Activated CD4-positive, alpha-beta T cell treated with anti-CD3 and anti-CD28 coated beads, Interleukin-2, amount 10 ng/mL, durations not matched to agents 7 days and 5 days (primary cell): ENCODE results near the gene MANSC1. TPM values are rescaled to one million over a fixed set of nuclear protein-coding genes. Genes with fewer than 3 reads are reported as not detected.

Source experiments
- CTCF ChIA-PET: fragments of 350-600 bp; sonication (Branson Sonifier 250); formaldehyde crosslinking; loops from one replicate; lab custom pipeline; 2021; ENCODE audit warnings: antibody characterized with exemption; lab: Charles Lee
- POLR2A ChIA-PET: fragments of 350-600 bp; sonication (Branson Sonifier 250); formaldehyde crosslinking; loops from one replicate; lab custom pipeline; 2021; ENCODE audit warnings: antibody characterized with exemption; lab: Charles Lee
- DNase-seq: peaks from one replicate; pipeline ENCODE4 v3.0.0-alpha.2; 2020
- H3K27ac Mint-ChIP-seq: one replicate; pipeline ENCODE4 v1.8.0; 2021; ENCODE audit warnings: mild to moderate bottlenecking, moderate library complexity, mixed read lengths
- H3K27me3 Mint-ChIP-seq: one replicate; pipeline ENCODE4 v1.8.0; 2021; ENCODE audit warnings: mixed read lengths
- H3K36me3 Mint-ChIP-seq: one replicate; pipeline ENCODE4 v1.8.0; 2021; ENCODE audit warnings: low read depth, mixed read lengths
- H3K4me1 Mint-ChIP-seq: one replicate; pipeline ENCODE4 v1.8.0; 2021; ENCODE audit warnings: mixed read lengths
- H3K4me3 Mint-ChIP-seq: one replicate; pipeline ENCODE4 v1.8.0; 2021; ENCODE audit warnings: mild to moderate bottlenecking, moderate library complexity, mixed read lengths
- H3K9me3 Mint-ChIP-seq: one replicate; pipeline ENCODE4 v1.8.0; 2021; ENCODE audit warnings: mixed read lengths
- total RNA-seq, 2 experiments: library from RNA; stranded (reverse); gene quantifications; one replicate each; pipeline ENCODE4 v1.2.3, GENCODE V29; 2021

The MANSC1 gene
- total RNA-seq, 2 experiments from 2014 or later = 0.25 to 0.27 TPM

- no peak overlapping the region for H3K4me3 Mint-ChIP-seq
Measured at GRCh38 chr12:12301122-12301521, 48.9 kb downstream of the MANSC1 start.

GRCh38 chr12:12297201-12297830, 52.7 kb downstream of the MANSC1 start:
- ChIA-PET CTCF (no interaction called here), POLR2A (no interaction called here)
- H3K36me3 Mint-ChIP-seq = no peaks in the 10 kb centered on the region
- H3K27ac Mint-ChIP-seq = no peak overlapping the region
- no peak overlapping the region for H3K4me3 Mint-ChIP-seq
- peaks cover 2% of the 10 kb centered on the region for H3K9me3 Mint-ChIP-seq
- DNase-seq = no peak
- no peaks in the 10 kb centered on the region for H3K4me1 Mint-ChIP-seq
- peaks cover 6% of the 10 kb centered on the region for H3K27me3 Mint-ChIP-seq

More at GRCh38 chr12:12301122-12301521, 48.9 kb downstream of the MANSC1 start:
- ChIA-PET CTCF (interaction anchor here (0.6 kb wide), 1 partner anchor 574 kb away, joined by 3 read pairs; no protein-coding TSS in a partner anchor), POLR2A (no interaction called here)
- Mint-ChIP-seq H3K9me3 (peaks cover 6% of the 10 kb centered on the region), H3K27me3 (peaks cover 10% of the 10 kb centered on the region), H3K27ac (no peak overlapping the region), H3K4me1 (no peaks in the 10 kb centered on the region), H3K36me3 (no peaks in the 10 kb centered on the region)
- no peak for DNase-seq

DNA sequence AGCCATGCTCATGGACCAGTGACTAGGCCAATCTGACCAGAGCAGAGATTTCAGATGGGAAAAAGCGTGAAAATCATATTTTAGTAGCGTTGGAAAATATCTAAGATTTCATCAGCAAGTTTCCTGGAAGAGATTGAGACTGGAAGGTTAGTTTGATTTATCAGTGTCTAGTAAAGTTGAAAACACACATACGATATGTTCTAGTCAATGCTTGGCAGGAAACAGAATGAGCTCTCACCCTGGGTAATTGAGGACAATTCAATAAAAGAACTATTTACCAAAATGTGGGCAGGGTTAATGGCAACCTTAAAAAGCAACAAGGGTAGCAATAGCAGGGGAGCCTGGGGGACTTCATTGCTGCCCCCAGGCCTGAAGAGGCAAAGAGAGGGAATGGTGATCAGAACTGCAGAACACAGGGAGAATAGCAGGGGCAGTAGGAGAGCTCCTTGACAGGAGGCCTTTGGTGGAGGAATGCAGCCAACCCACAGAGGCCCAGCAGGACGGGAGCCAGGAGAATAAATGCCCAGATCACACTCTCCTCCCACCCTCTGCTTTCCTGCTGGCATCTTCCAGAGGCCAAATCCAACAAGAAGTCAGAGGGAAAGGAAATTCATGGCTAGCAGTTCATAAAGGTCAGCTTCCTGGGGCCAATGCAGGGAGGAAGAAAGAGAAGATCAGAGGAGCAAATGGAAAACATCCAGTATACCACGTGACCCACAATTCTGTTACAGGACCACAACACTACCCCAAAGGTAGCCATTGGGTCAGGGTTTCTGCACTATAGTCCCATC, 55.6 kb downstream of the MANSC1 start:
- CTCF ChIA-PET = interaction anchor here (0.6 kb wide), 1 partner anchor 13 kb away, joined by 3 read pairs; no protein-coding TSS in a partner anchor
- no peaks in the 10 kb centered on the region for H3K36me3 Mint-ChIP-seq
- POLR2A ChIA-PET = no interaction called here
- no peak overlapping the region for H3K4me3 Mint-ChIP-seq
- no peaks in the 10 kb centered on the region for H3K4me1 Mint-ChIP-seq
- DNase-seq = no peak
- H3K9me3 Mint-ChIP-seq = no peaks in the 10 kb centered on the region
- peaks cover 6% of the 10 kb centered on the region for H3K27me3 Mint-ChIP-seq
- no peak overlapping the region for H3K27ac Mint-ChIP-seq

DNA sequence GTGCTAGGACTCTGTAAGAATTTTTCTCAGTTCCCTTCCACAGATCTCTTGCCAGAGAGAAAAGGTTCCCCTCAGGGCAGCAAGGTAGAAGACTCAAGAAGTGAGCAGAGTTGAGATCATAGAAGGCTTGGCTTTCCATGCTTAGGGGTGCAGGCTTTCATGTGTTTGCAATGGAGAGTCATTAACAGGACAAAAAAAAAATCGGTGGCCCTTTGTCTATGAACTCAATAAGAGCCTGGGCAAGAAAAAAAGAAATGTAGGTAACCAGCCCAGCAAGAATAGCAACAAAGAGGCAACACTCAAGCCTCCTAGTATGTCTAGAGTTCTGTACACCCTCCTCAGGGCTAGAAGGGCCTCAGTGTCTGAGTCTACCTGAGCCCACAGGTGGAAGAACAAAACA, 59.8 kb downstream of the MANSC1 start:
- no peaks in the 10 kb centered on the region for H3K27me3 Mint-ChIP-seq
- H3K4me3 Mint-ChIP-seq = no peak overlapping the region
- CTCF ChIA-PET = no interaction called here
- H3K27ac Mint-ChIP-seq = no peak overlapping the region
- H3K36me3 Mint-ChIP-seq = no peaks in the 10 kb centered on the region
- POLR2A ChIA-PET = no interaction called here
- no peak for DNase-seq
- H3K4me1 Mint-ChIP-seq = no peaks in the 10 kb centered on the region
- no peaks in the 10 kb centered on the region for H3K9me3 Mint-ChIP-seq

- no peaks in the 10 kb centered on the region for H3K36me3 Mint-ChIP-seq
- no peak for DNase-seq
- H3K27ac Mint-ChIP-seq = no peak overlapping the region
- H3K27me3 Mint-ChIP-seq = peaks cover 8% of the 10 kb centered on the region
- H3K4me3 Mint-ChIP-seq = no peak overlapping the region
- no peaks in the 10 kb centered on the region for H3K4me1 Mint-ChIP-seq
- no peaks in the 10 kb centered on the region for H3K9me3 Mint-ChIP-seq
- POLR2A ChIA-PET = no interaction called here
- CTCF ChIA-PET = no interaction called here
Measured at GRCh38 chr12:12286441-12286840, 63.6 kb downstream of the MANSC1 start.

DNA sequence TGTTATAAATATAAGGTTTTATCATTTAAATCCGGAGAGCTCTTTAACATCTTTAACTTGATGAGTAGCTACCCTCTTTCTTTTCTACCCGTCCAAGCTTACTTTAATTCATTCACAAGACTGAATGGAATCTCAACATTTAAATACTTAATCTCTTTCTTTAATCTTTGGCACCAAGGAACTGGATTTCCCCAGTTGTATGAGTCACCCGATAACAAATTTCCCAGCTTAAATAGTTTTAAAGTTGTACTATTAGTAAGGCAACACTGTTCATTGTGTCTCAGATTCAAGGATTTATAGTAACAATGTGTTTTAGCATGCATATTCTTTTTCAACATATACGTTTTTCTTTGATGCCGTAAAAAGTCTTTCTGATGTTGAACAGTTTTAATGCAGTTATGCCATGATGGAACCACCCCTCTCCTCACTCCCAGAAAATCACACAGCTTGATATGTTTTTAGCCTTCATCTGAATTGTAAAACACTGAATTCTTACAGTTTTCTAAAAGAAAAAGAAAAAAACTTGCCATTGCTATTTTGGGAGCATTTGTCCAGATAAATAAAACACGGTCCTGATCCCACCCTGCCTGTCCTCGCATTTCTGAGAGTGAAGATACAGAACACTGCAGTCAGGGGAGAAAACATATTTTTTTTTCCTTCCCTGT, 67.1 kb downstream of the MANSC1 start:
- Mint-ChIP-seq H3K4me1 (no peaks in the 10 kb centered on the region), H3K4me3 (no peak overlapping the region), H3K27ac (no peak overlapping the region), H3K27me3 (peaks cover 11% of the 10 kb centered on the region), H3K36me3 (no peaks in the 10 kb centered on the region), H3K9me3 (no peaks in the 10 kb centered on the region)
- no peak for DNase-seq
- POLR2A ChIA-PET = no interaction called here
- CTCF ChIA-PET = no interaction called here

GRCh38 chr12:12282202-12282601, 67.8 kb downstream of the MANSC1 start:
- no peak overlapping the region for H3K27ac Mint-ChIP-seq
- no peaks in the 10 kb centered on the region for H3K9me3 Mint-ChIP-seq
- POLR2A ChIA-PET = no interaction called here
- H3K36me3 Mint-ChIP-seq = no peaks in the 10 kb centered on the region
- CTCF ChIA-PET = no interaction called here
- H3K4me3 Mint-ChIP-seq = no peak overlapping the region
- no peaks in the 10 kb centered on the region for H3K4me1 Mint-ChIP-seq
- peaks cover 13% of the 10 kb centered on the region for H3K27me3 Mint-ChIP-seq
- DNase-seq = no peak

DNA sequence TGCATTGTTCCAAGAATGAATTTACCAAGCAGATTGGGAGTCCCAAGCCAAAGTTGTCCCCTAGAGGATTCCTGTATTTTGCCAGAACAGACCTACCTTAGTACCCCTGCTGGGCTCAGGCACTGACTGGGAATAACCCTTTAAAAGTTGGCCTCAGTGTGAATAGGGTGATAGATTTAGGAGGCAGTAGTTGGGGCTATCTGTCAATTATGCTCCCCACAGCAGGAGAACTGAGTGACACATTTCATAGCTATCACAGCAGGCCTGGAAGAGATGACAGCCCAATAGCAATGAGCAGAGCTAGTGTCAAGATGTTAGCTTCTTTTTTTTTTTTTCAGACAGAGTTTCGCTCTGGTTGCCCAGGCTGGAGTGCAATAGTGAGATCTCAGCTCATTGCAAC, 68.9 kb downstream of the MANSC1 start:
- Mint-ChIP-seq H3K9me3 (peaks cover 2% of the 10 kb centered on the region), H3K4me1 (no peaks in the 10 kb centered on the region), H3K4me3 (no peak overlapping the region), H3K27ac (no peak overlapping the region), H3K36me3 (no peaks in the 10 kb centered on the region), H3K27me3 (peaks cover 13% of the 10 kb centered on the region)
- ChIA-PET POLR2A (interaction anchor here (0.6 kb wide), 1 partner anchor 124 kb away, joined by 3 read pairs; no protein-coding TSS in a partner anchor), CTCF (interaction anchor here (0.6 kb wide), 1 partner anchor 13 kb away, joined by 3 read pairs; no protein-coding TSS in a partner anchor)
- no peak for DNase-seq

DNA sequence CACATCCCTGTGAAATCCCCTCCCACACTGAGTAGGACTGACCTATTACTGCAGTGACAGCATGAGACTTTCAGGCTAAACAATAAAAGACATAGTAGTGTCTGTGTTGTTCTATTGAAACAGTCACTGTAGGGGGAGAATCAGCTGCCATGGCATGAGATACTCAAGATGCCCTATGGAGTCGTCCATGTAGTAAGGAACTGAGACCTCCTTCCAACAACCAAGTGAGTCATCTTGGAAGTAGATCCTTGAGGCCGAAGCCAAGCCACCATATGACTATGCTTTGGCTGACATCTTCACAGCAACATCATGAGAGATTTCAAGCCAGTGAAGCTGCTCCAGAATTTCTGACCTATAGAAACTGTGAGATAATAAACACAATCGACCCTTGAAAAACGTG, 71.1 kb downstream of the MANSC1 start:
- DNase-seq = no peak
- no peaks in the 10 kb centered on the region for H3K4me1 Mint-ChIP-seq
- peaks cover 5% of the 10 kb centered on the region for H3K9me3 Mint-ChIP-seq
- H3K27ac Mint-ChIP-seq = no peak overlapping the region
- H3K36me3 Mint-ChIP-seq = no peaks in the 10 kb centered on the region
- H3K27me3 Mint-ChIP-seq = peaks cover 13% of the 10 kb centered on the region
- ChIA-PET CTCF (interaction anchor here (1.1 kb wide), 1 partner anchor 48 kb away, joined by 3 read pairs; no protein-coding TSS in a partner anchor), POLR2A (no interaction called here)
- no peak overlapping the region for H3K4me3 Mint-ChIP-seq

Other genes with a start within 250 kb of the MANSC1 start
- gene LRP6, start 83.2 kb downstream of the MANSC1 start, total RNA-seq = 1 to 10 TPM; 1.4 to 1.6 TPM
- gene BORCS5, start 6.8 kb upstream of the MANSC1 start, total RNA-seq = 10 to 100 TPM; 25.7 to 28.4 TPM
- gene DUSP16, start 212.6 kb upstream of the MANSC1 start, total RNA-seq = 10 to 100 TPM; 33.6 to 35.9 TPM